Caco-2 (cell line): ENCODE measurements around the gene ADARB2. TPM values are rescaled to one million over a fixed set of nuclear protein-coding genes. Genes with fewer than 3 reads are reported as not detected.

Experiments
- BruUV-seq: library from RNA; stranded (reverse); fragments of 400-500 nt; replicated peaks from 2 replicates; lab custom pipeline; 2021; lab: Mats Ljungman, UMichigan
- CTCF ChIA-PET: fragments of 300-600 bp; sonication (Branson Sonifier 250); formaldehyde crosslinking; loops from one replicate; lab custom pipeline; 2022; ENCODE audit warnings: antibody characterized with exemption; lab: Charles Lee
- POLR2A ChIA-PET: fragments of 300-600 bp; sonication (Branson Sonifier 250); formaldehyde crosslinking; loops from one replicate; lab custom pipeline; 2022; ENCODE audit warnings: antibody characterized with exemption; lab: Charles Lee
- DNase-seq, 2 experiments: peaks; one replicate each; pipeline versions ENCODE4 v3.0.0 to v3.0.0-alpha.2; 2020 to 2022
- H3K27me3 ChIP-seq: replicated peaks from 2 replicates; pipeline ENCODE4 v1.6.0; 2011; ENCODE audit warnings: low read length; ENCODE audit not compliant: control insufficient read depth, insufficient read depth
- H3K36me3 ChIP-seq: 2 replicates; pipeline ENCODE4 v1.5.1; 2011; ENCODE audit warnings: low read length; ENCODE audit not compliant: control insufficient read depth, insufficient read depth
- H3K4me1 ChIP-seq: fragments of 250-450 bp; sonication (Bioruptor Pico); 2 replicates; pipeline ENCODE4 v1.5.1; 2020; ENCODE audit warnings: mild to moderate bottlenecking
- H3K4me3 ChIP-seq: 2 replicates; pipeline ENCODE4 v1.5.1; 2011; ENCODE audit warnings: low read depth, mild to moderate bottlenecking, control low read depth, low read length
- H3K9me3 ChIP-seq: fragments of 250-450 bp; sonication (Bioruptor Pico); 2 replicates; pipeline ENCODE4 v1.5.1; 2020; ENCODE audit warnings: mild to moderate bottlenecking, moderate library complexity
- H3K27ac Mint-ChIP-seq: one replicate; pipeline ENCODE4 v1.8.0; 2022; ENCODE audit warnings: mixed read lengths; ENCODE audit not compliant: unreplicated experiment
- H3K27me3 Mint-ChIP-seq: one replicate; pipeline ENCODE4 v1.8.0; 2022; ENCODE audit warnings: mixed read lengths; ENCODE audit not compliant: insufficient read depth, unreplicated experiment
- H3K36me3 Mint-ChIP-seq: one replicate; pipeline ENCODE4 v1.8.0; 2022; ENCODE audit warnings: mild to moderate bottlenecking, mixed read lengths; ENCODE audit not compliant: insufficient read depth, unreplicated experiment
- H3K4me1 Mint-ChIP-seq: one replicate; pipeline ENCODE4 v1.8.0; 2022; ENCODE audit warnings: low read depth, mixed read lengths; ENCODE audit not compliant: unreplicated experiment
- H3K4me3 Mint-ChIP-seq: one replicate; pipeline ENCODE4 v1.8.0; 2022; ENCODE audit warnings: mild to moderate bottlenecking, moderate library complexity, mixed read lengths; ENCODE audit not compliant: unreplicated experiment
- H3K9me3 Mint-ChIP-seq: one replicate; pipeline ENCODE4 v1.8.0; 2022; ENCODE audit warnings: mixed read lengths; ENCODE audit not compliant: unreplicated experiment
- CTCF ChIP-seq, 2 experiments: fragments of 200-600 bp in 1 of 2; IDR thresholded peaks; 1 replicate in 1 of 2; 2 replicates in 1 of 2; pipeline versions ENCODE4 v1.5.1 to v1.8.0; 2011 to 2022; ENCODE audit warnings: antibody characterized with exemption in 1 of 2, control low read depth in 1 of 2, inconsistent platforms in 1 of 2, low read depth in 1 of 2, low read length in 1 of 2, mild to moderate bottlenecking in 1 of 2, moderate library complexity in 1 of 2; ENCODE audit not compliant: insufficient read depth in 1 of 2, severe bottlenecking in 1 of 2, unreplicated experiment in 1 of 2
- intact Hi-C: fragments of 100-400 bp; cut with micrococcal nuclease; formaldehyde crosslinking; loops from one replicate; pipeline ENCODE4 v1.10.0; 2022; ENCODE audit not compliant: unreplicated experiment
- total RNA-seq: library from RNA; stranded (reverse); gene quantifications from 2 replicates; pipeline ENCODE4 v1.2.3, GENCODE V29; 2022

The ADARB2 gene
- total RNA-seq, 1 experiment from 2014 or later: 0.27 TPM

- Histone ChIP-seq H3K4me1 (no peaks in the 10 kb centered on the region), H3K36me3 (no peaks in the 10 kb centered on the region), H3K27me3 (no peaks in the 10 kb centered on the region), H3K9me3 (no peaks in the 10 kb centered on the region), H3K4me3 (no peak overlapping the region)
- H3K4me1 Mint-ChIP-seq: no peaks in the 10 kb centered on the region
- intact Hi-C loops: no loop called here
- no peaks in the 10 kb centered on the region for H3K36me3 Mint-ChIP-seq
- POLR2A ChIA-PET: no interaction called here
- peaks cover 15% of the 10 kb centered on the region for H3K27me3 Mint-ChIP-seq
- H3K9me3 Mint-ChIP-seq: no peaks in the 10 kb centered on the region
- DNase-seq: no peak
- no peak overlapping the region for H3K27ac Mint-ChIP-seq
- CTCF ChIA-PET: no interaction called here
- TF ChIP-seq CTCF (IDR thresholded peaks at IDR 0.05; ENCODE audit: insufficient read depth in 1 of 2, low read depth in 1 of 2, low read length in 1 of 2, severe bottlenecking in 1 of 2, unreplicated experiment in 1 of 2): no peak
- no peak overlapping the region for H3K4me3 Mint-ChIP-seq
- BruUV-seq: no TSS peak
These were observed 466.8 kb downstream of the ADARB2 start for GRCh38 chr10:1270490-1270889.

GRCh38 chr10:1268831-1269230 lies 468.5 kb downstream of the ADARB2 start:
- intact Hi-C loops: no loop called here
- H3K27me3 Mint-ChIP-seq: peaks cover 19% of the 10 kb centered on the region
- BruUV-seq: no TSS peak
- no peaks in the 10 kb centered on the region for H3K4me1 Mint-ChIP-seq
- DNase-seq: no peak
- H3K4me3 ChIP-seq: no peak overlapping the region
- H3K9me3 ChIP-seq: no peaks in the 10 kb centered on the region
- no peaks in the 10 kb centered on the region for H3K27me3 ChIP-seq
- no peaks in the 10 kb centered on the region for H3K36me3 ChIP-seq
- no peak overlapping the region for H3K27ac Mint-ChIP-seq
- H3K36me3 Mint-ChIP-seq: no peaks in the 10 kb centered on the region
- no peak overlapping the region for H3K4me3 Mint-ChIP-seq
- ChIA-PET CTCF (no interaction called here), POLR2A (no interaction called here)
- H3K9me3 Mint-ChIP-seq: no peaks in the 10 kb centered on the region
- TF ChIP-seq CTCF (IDR thresholded peaks at IDR 0.05; ENCODE audit: insufficient read depth in 1 of 2, low read depth in 1 of 2, low read length in 1 of 2, severe bottlenecking in 1 of 2, unreplicated experiment in 1 of 2): no peak
- H3K4me1 ChIP-seq: no peaks in the 10 kb centered on the region

GRCh38 chr10:1267568-1267967 lies 469.8 kb downstream of the ADARB2 start:
- no peaks in the 10 kb centered on the region for H3K36me3 ChIP-seq

More at GRCh38 chr10:1267568-1267967, 469.8 kb downstream of the ADARB2 start:
- Mint-ChIP-seq H3K9me3 (no peaks in the 10 kb centered on the region), H3K27ac (no peak overlapping the region), H3K4me1 (no peaks in the 10 kb centered on the region), H3K4me3 (no peak overlapping the region), H3K27me3 (peaks cover 19% of the 10 kb centered on the region), H3K36me3 (no peaks in the 10 kb centered on the region)
- no peak for TF ChIP-seq CTCF (IDR thresholded peaks at IDR 0.05; ENCODE audit: insufficient read depth in 1 of 2, low read depth in 1 of 2, low read length in 1 of 2, severe bottlenecking in 1 of 2, unreplicated experiment in 1 of 2)
- intact Hi-C loops: no loop called here
- Histone ChIP-seq H3K4me3 (no peak overlapping the region), H3K4me1 (no peaks in the 10 kb centered on the region), H3K27me3 (no peaks in the 10 kb centered on the region), H3K9me3 (no peaks in the 10 kb centered on the region)
- BruUV-seq: no TSS peak
- no peak for DNase-seq
- CTCF ChIA-PET: no interaction called here
- POLR2A ChIA-PET: no interaction called here
